ENCODE data around the gene HLF. TPM values are rescaled to one million over a fixed set of nuclear protein-coding genes. Genes with fewer than 3 reads are reported as not detected.
A peak's percentile ranks its signal among the peaks of the same experiment; 100 is the strongest.

The HLF gene
- total RNA-seq, 2 donors from 2014 or later: 26.5 to 34.9 TPM

GRCh38 chr17:55279788-55280187 is 15.0 kb downstream of the HLF start:
- Histone ChIP-seq H3K36me3 (no peaks in the 10 kb centered on the region), H3K27ac (no peak overlapping the region), H3K9me3 (no peaks in the 10 kb centered on the region), H3K27me3 (replicated peaks; ENCODE audit: insufficient read depth) (no peaks in the 10 kb centered on the region), H3K4me3 (no peak overlapping the region), H3K4me1 (replicated peaks) (peaks cover 8% of the 10 kb centered on the region)
- no peak for DNase-seq (ENCODE audit: low spot score)
- 72% methylated on average over 2 of the region's 2 CpGs for WGBS
- intact Hi-C loops (cut with DNase I): no loop called here
- TF ChIP-seq, protein P1, sequence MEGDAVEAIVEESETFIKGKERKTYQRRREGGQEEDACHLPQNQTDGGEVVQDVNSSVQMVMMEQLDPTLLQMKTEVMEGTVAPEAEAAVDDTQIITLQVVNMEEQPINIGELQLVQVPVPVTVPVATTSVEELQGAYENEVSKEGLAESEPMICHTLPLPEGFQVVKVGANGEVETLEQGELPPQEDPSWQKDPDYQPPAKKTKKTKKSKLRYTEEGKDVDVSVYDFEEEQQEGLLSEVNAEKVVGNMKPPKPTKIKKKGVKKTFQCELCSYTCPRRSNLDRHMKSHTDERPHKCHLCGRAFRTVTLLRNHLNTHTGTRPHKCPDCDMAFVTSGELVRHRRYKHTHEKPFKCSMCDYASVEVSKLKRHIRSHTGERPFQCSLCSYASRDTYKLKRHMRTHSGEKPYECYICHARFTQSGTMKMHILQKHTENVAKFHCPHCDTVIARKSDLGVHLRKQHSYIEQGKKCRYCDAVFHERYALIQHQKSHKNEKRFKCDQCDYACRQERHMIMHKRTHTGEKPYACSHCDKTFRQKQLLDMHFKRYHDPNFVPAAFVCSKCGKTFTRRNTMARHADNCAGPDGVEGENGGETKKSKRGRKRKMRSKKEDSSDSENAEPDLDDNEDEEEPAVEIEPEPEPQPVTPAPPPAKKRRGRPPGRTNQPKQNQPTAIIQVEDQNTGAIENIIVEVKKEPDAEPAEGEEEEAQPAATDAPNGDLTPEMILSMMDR (IDR thresholded peaks at IDR 0.05): no peak
- TF ChIP-seq POLR2AphosphoS5 (IDR thresholded peaks at IDR 0.05) (no peak), POLR2A (IDR thresholded peaks at IDR 0.05) (no peak)

GRCh38 chr17:55280212-55280611 is 15.5 kb downstream of the HLF start:
- Histone ChIP-seq H3K4me1 (replicated peaks) (peaks cover 8% of the 10 kb centered on the region), H3K27me3 (replicated peaks; ENCODE audit: insufficient read depth) (no peaks in the 10 kb centered on the region), H3K9me3 (no peaks in the 10 kb centered on the region), H3K4me3 (no peak overlapping the region), H3K36me3 (no peaks in the 10 kb centered on the region), H3K27ac (peak overlapping the region in 1 of 2 donors; percentile 12)
- no peak for TF ChIP-seq POLR2A (IDR thresholded peaks at IDR 0.05)
- no peak for TF ChIP-seq POLR2AphosphoS5 (IDR thresholded peaks at IDR 0.05)
- TF ChIP-seq, protein P1 (IDR thresholded peaks at IDR 0.05): no peak
- DNase-seq (ENCODE audit: low spot score): no peak
- intact Hi-C loops (cut with DNase I): no loop called here

- no peak for DNase-seq (ENCODE audit: low spot score)
- H3K9me3 ChIP-seq: no peaks in the 10 kb centered on the region
- intact Hi-C loops (cut with DNase I): no loop called here
These were observed 17.1 kb downstream of the HLF start for GRCh38 chr17:55281649-55282378.

DNA sequence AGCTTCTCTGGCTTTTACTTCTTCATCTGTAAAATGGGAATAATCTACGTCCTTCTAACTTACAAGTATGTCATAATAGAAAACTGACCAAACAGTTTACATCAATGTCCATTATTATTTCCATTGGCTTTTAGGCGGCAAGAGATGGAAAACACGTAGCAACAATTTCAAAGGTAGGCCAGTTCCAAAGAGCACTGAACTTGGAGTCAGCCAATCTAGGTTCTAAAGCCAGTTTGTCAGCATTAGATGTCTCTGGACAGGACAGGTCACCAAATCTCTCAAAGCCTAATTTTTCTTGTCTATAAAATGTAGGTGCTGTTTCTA is 17.6 kb downstream of the HLF start:
- Histone ChIP-seq H3K4me1 (replicated peaks) (peaks cover 13% of the 10 kb centered on the region), H3K4me3 (no peak overlapping the region), H3K27ac (peak overlapping the region; percentile 23 to 75), H3K9me3 (no peaks in the 10 kb centered on the region), H3K36me3 (no peaks in the 10 kb centered on the region), H3K27me3 (replicated peaks; ENCODE audit: insufficient read depth) (no peaks in the 10 kb centered on the region)
- TF ChIP-seq POLR2A (IDR thresholded peaks at IDR 0.05) (no peak), POLR2AphosphoS5 (IDR thresholded peaks at IDR 0.05) (no peak)
- TF ChIP-seq, protein P1 (IDR thresholded peaks at IDR 0.05): no peak
- DNase-seq (ENCODE audit: low spot score): no peak
- intact Hi-C loops (cut with DNase I): no loop called here
- WGBS: 91% methylated on average over 3 of the region's 3 CpGs

More at GRCh38 chr17:55281649-55282378, 17.1 kb downstream of the HLF start:
- no peaks in the 10 kb centered on the region for H3K27me3 ChIP-seq (replicated peaks; ENCODE audit: insufficient read depth)
- no peak overlapping the region for H3K4me3 ChIP-seq
- H3K36me3 ChIP-seq: no peaks in the 10 kb centered on the region
- TF ChIP-seq, protein P1 (IDR thresholded peaks at IDR 0.05): no peak
- TF ChIP-seq POLR2AphosphoS5 (IDR thresholded peaks at IDR 0.05) (no peak), POLR2A (IDR thresholded peaks at IDR 0.05) (no peak)
- H3K27ac ChIP-seq: no peak overlapping the region
- peaks cover 13% of the 10 kb centered on the region for H3K4me1 ChIP-seq (replicated peaks)
- 67% methylated on average over 8 of the region's 8 CpGs for WGBS

DNA sequence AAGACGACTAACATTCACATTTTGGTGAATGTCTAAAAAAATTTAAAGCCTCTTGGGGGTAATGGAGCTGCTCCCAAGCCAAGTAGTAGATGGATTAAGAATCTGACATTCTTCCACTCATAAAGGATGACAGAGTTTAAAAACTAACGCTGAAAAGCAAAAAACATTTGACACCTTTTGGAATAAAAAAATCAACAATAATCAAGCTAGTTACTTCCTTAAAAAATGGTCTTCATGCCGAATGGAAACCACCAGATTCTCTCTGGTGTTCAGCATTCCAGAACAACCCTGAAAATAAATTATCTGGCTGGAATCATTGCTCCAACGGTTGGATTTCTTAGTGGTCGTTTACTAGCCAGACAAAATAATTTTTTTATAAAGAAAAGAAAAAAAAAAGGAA is 18.0 kb downstream of the HLF start:
- Histone ChIP-seq H3K4me3 (no peak overlapping the region), H3K36me3 (no peaks in the 10 kb centered on the region), H3K9me3 (no peaks in the 10 kb centered on the region), H3K27me3 (replicated peaks; ENCODE audit: insufficient read depth) (no peaks in the 10 kb centered on the region), H3K4me1 (replicated peaks) (peaks cover 13% of the 10 kb centered on the region), H3K27ac (peak overlapping the region; percentile 23 to 75)
- intact Hi-C loops (cut with DNase I): no loop called here
- no peak for TF ChIP-seq POLR2AphosphoS5 (IDR thresholded peaks at IDR 0.05)
- no peak for DNase-seq (ENCODE audit: low spot score)
- 61% methylated on average over 5 of the region's 5 CpGs for WGBS
